Measurements from ENCODE around the gene DOHH. TPM values are rescaled to one million over a fixed set of nuclear protein-coding genes. Genes with fewer than 3 reads are reported as not detected.
"Not testable (repeated sequence)": the region's sequence is repeated elsewhere in the genome, so short reads cannot be mapped to it uniquely, and the experiment has no call there.

DOHH gene
- total and polyA plus RNA-seq, 8 donors, result 0.45 to 21.7 (median 13.6) TPM; not detected in 1

DNA sequence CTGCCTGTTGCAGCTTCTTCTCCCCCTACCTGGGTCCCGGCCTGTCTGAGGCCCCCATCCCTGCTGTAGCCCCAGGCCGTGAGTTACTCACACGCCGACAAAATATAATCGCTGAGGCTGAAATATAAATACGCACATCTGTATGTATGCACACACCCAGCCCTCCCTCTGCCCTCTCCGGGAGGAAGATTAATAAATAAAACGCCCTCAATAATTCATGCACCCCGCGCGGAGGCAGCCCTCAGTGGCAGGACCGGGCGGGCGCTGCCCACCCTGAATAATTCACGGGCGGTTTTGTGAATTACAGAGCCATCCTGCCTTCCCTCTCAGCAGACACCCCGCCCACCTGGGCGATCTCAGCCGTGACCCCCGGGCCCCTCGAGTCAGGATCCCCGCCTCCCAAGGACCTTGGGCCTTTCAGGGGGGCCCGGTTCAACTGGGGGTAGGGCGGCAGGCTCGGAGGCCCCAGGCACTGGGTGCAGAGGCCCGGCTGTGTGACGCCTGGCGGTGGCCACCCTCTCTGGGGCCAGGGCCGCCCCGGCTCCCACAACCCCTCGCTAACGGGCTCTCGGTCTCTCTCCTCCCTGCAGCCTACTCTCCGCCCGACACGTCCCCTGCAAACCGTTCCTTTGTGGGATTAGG is 44.4 kb downstream of the DOHH start:
- Histone ChIP-seq H3K27me3 (no peaks in the 10 kb centered on the region), H3K4me1 (peaks cover 38 to 65% (median 50%) of the 10 kb centered on the region in 4 donors), H3K36me3 (peaks cover 66 to 91% (median 86%) of the 10 kb centered on the region in 4 donors), H3K4me3 (no peak overlapping the region), H3K9me3 (no peaks in the 10 kb centered on the region), H3K27ac (peak overlapping the region in 4 of 5 donors; percentile 77 to 90 (median 82))
- intact Hi-C loops (cut with DNase I; ENCODE audit: low total_unique reads), result no loop called here
- DNase-seq, result no peak
- WGBS, 5 donors, result 79 to 83% (median 83%) methylated on average over 29 to 37 of the region's 37 CpGs
- TF ChIP-seq EP300 (IDR thresholded peaks at IDR 0.05), result no peak

DNA sequence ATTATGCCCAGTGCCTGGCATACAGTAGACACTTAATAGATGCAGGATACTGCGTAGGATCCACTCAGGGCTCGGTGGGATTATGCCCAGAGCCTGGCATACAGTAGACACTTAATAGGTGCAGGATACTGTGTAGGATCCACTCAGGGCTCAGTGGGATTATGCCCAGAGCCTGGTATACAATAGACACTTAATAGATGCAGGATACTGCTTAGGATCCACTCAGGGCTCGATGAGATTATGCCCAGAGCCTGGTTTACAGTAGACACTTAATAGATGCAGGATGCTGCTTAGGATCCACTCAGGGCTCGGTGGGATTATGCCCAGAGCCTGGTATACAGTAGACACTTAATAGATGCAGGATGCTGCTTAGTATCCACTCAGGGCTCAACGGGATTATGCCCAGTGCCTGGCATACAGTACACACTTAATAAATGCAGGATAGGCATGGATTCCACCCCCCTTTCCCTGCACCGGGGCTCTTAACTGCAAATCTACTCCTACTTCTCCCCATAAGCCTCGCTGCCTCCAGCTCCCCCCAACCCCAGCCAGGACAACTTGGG is 45.0 kb downstream of the DOHH start:
- 85 to 91% (median 86%) methylated on average over 7 of the region's 7 CpGs for WGBS, 5 donors
- no peaks in the 10 kb centered on the region for H3K27me3 ChIP-seq
- DNase-seq, result no peak
- H3K27ac ChIP-seq, result peak overlapping the region in 3 of 5 donors; percentile 77 to 90 (median 85)
- no peak overlapping the region for H3K4me3 ChIP-seq
- TF ChIP-seq POLR2AphosphoS5 (IDR thresholded peaks at IDR 0.05), result no peak
- TF ChIP-seq, protein P1, sequence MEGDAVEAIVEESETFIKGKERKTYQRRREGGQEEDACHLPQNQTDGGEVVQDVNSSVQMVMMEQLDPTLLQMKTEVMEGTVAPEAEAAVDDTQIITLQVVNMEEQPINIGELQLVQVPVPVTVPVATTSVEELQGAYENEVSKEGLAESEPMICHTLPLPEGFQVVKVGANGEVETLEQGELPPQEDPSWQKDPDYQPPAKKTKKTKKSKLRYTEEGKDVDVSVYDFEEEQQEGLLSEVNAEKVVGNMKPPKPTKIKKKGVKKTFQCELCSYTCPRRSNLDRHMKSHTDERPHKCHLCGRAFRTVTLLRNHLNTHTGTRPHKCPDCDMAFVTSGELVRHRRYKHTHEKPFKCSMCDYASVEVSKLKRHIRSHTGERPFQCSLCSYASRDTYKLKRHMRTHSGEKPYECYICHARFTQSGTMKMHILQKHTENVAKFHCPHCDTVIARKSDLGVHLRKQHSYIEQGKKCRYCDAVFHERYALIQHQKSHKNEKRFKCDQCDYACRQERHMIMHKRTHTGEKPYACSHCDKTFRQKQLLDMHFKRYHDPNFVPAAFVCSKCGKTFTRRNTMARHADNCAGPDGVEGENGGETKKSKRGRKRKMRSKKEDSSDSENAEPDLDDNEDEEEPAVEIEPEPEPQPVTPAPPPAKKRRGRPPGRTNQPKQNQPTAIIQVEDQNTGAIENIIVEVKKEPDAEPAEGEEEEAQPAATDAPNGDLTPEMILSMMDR (IDR thresholded peaks at IDR 0.05), result no peak
- no peak for TF ChIP-seq EP300 (IDR thresholded peaks at IDR 0.05)
- TF ChIP-seq POLR2A (IDR thresholded peaks at IDR 0.05), result no peak
- H3K36me3 ChIP-seq, result peaks cover 67 to 91% (median 86%) of the 10 kb centered on the region in 4 donors
- no peaks in the 10 kb centered on the region for H3K9me3 ChIP-seq
- H3K4me1 ChIP-seq, result peaks cover 38 to 60% (median 48%) of the 10 kb centered on the region in 4 donors
- intact Hi-C loops (cut with DNase I; ENCODE audit: low total_unique reads), result no loop called here

DNA sequence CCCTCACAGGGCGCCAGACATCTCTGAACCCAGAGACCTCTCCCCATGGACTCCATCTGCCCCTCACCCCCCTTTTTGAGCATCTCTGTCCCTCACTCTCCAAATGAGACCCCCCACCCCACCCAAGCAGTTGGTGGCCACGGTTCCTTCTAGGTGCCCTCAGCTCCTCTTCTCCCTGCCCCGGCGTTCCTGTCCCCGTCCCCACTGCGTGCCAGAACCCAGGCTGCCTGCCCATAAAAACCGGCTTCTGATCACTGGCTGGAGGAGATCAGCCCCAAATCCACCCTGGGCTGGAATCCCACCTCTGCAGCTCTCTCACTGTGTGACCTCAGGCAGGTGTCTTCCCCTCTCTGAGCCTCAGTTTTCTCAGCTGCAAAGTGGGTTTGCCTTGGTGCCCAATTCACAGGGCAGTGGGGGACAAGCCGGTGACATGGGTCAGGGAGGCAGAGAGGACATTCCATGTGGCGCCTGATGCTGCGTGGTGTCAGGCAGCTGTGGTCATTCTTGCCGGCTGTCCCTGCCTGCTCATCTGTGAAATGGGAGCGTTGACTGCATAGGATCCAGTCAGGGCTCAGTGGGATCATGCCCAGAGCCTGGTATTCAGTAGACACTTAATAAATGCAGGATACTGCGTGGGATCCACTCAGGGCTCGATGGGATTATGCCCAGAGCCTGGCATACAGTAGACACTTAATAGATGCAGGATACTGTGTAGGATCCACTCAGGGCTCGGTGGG is 45.6 kb downstream of the DOHH start:
- Histone ChIP-seq H3K27me3 (no peaks in the 10 kb centered on the region), H3K36me3 (peaks cover 70 to 91% (median 86%) of the 10 kb centered on the region in 4 donors), H3K4me3 (no peak overlapping the region), H3K27ac (peak overlapping the region in 3 of 5 donors; percentile 20 to 87 (median 50)), H3K9me3 (no peaks in the 10 kb centered on the region), H3K4me1 (peaks cover 34 to 54% (median 43%) of the 10 kb centered on the region in 4 donors)
- intact Hi-C loops (cut with DNase I; ENCODE audit: low total_unique reads), result no loop called here
- 89 to 95% (median 93%) methylated on average over 11 to 15 of the region's 15 CpGs for WGBS, 5 donors
- TF ChIP-seq, protein P1 (IDR thresholded peaks at IDR 0.05), result no peak
- no peak for TF ChIP-seq POLR2A (IDR thresholded peaks at IDR 0.05)
- TF ChIP-seq POLR2AphosphoS5 (IDR thresholded peaks at IDR 0.05), result no peak
- TF ChIP-seq EP300 (IDR thresholded peaks at IDR 0.05), result no peak
- DNase-seq, result no peak

DNA sequence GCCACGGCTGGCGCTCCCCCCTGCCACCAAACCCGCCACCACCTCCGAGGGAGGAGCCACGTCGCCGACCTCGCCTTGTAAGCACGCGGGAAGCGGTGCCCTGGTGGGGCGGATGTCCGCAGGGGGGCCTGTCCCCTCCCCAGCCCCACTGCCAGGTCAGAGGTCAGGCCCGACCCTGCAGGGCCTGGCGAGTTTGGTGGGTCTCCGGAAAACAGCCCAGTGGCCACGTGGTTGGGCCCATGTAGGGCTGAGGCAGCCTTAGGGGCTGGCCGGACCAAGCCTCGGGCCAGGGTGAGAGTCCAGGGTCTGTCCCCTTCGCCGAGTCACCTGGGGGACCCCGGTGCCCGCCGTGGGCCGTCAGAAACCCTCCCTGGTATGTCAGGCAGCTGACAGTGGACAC is 46.6 kb downstream of the DOHH start:
- H3K36me3 ChIP-seq, result peaks cover 80 to 97% (median 93%) of the 10 kb centered on the region in 4 donors
- H3K9me3 ChIP-seq, result no peaks in the 10 kb centered on the region
- peak overlapping the region in 4 of 5 donors; percentile 8 to 87 (median 35) for H3K27ac ChIP-seq

DNA sequence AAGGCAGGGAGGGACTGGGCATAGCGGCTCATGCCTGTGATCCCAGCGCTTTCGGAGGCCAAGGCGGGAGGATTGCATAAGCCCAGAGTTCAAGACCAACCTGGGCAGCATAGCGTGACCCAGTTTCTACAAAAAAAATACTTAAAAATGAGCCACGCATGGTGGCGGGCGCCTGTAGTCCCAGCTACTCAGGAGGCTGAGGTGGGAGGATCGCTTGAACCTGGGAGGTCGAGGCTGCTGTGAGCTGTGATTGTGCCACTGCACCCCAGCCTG is 47.6 kb downstream of the DOHH start:
- H3K36me3 ChIP-seq, result peaks cover 86 to 100% (median 100%) of the 10 kb centered on the region in 4 donors
- peak overlapping the region in 4 of 5 donors; percentile 18 to 87 (median 72) for H3K27ac ChIP-seq
- H3K4me3 ChIP-seq; DNase-seq; intact Hi-C loops (cut with DNase I; ENCODE audit: low total_unique reads); H3K27me3 ChIP-seq; H3K9me3 ChIP-seq: not testable (repeated sequence)
- peaks cover 15 to 41% (median 23%) of the 10 kb centered on the region in 4 donors for H3K4me1 ChIP-seq
- 93 to 96% (median 94%) methylated on average over 10 of the region's 10 CpGs for WGBS, 5 donors

More for the DNA sequence above, 46.6 kb downstream of the DOHH start:
- Histone ChIP-seq H3K27me3 (no peaks in the 10 kb centered on the region), H3K4me3 (no peak overlapping the region), H3K4me1 (peaks cover 25 to 44% (median 33%) of the 10 kb centered on the region in 4 donors)
- intact Hi-C loops (cut with DNase I; ENCODE audit: low total_unique reads), result no loop called here
- no peak for DNase-seq
- TF ChIP-seq, protein P1 (IDR thresholded peaks at IDR 0.05), result no peak
- TF ChIP-seq POLR2AphosphoS5 (IDR thresholded peaks at IDR 0.05) (no peak), EP300 (IDR thresholded peaks at IDR 0.05) (no peak), POLR2A (IDR thresholded peaks at IDR 0.05) (no peak)
- 80 to 85% (median 82%) methylated on average over 11 to 25 of the region's 25 CpGs; no CpG with 5 or more reads in 1 of the 5 donors for WGBS, 5 donors

Data from stomach (tissue), 9 donors.